Endothelial cell (in vitro differentiated cells): ENCODE data around the gene ZNF804A. TPM values are rescaled to one million over a fixed set of nuclear protein-coding genes. Genes with fewer than 3 reads are reported as not detected.

Experiments
- DNase-seq: peaks from one replicate; pipeline ENCODE4 v3.0.0; 2021; ENCODE audit warnings: low spot score
- H3K27ac Mint-ChIP-seq: one replicate; pipeline ENCODE4 v1.8.0; 2021; ENCODE audit warnings: mixed read lengths, inconsistent platforms; ENCODE audit not compliant: unreplicated experiment
- H3K27me3 Mint-ChIP-seq: one replicate; pipeline ENCODE4 v1.8.0; 2021; ENCODE audit warnings: mild to moderate bottlenecking, moderate library complexity, mixed read lengths, inconsistent platforms; ENCODE audit not compliant: unreplicated experiment
- H3K36me3 Mint-ChIP-seq: one replicate; pipeline ENCODE4 v1.8.0; 2021; ENCODE audit warnings: mild to moderate bottlenecking, low read depth, mixed read lengths, inconsistent platforms; ENCODE audit not compliant: unreplicated experiment
- H3K4me1 Mint-ChIP-seq: one replicate; pipeline ENCODE4 v1.8.0; 2021; ENCODE audit warnings: mild to moderate bottlenecking, mixed read lengths, inconsistent platforms; ENCODE audit not compliant: unreplicated experiment
- H3K4me3 Mint-ChIP-seq: one replicate; pipeline ENCODE4 v1.8.0; 2021; ENCODE audit warnings: mild to moderate bottlenecking, mixed read lengths, inconsistent platforms; ENCODE audit not compliant: unreplicated experiment
- H3K9me3 Mint-ChIP-seq: one replicate; pipeline ENCODE4 v1.8.0; 2021; ENCODE audit warnings: mixed read lengths, inconsistent platforms; ENCODE audit not compliant: unreplicated experiment
- total RNA-seq: library from RNA; stranded (reverse); fragmentation: NEBNext Ultra II Directional; extraction: Animal tissue kit (Norgen Biotek cat#: 25700); gene quantifications from one replicate; pipeline ENCODE4 v1.2.1, GENCODE V29; 2021; ENCODE audit not compliant: unreplicated experiment
- TF ChIP-seq, protein P1 (sequence below): fragments of 200-600 bp; sonication (generic); IDR thresholded peaks from one replicate; pipeline ENCODE4 v1.5.0; 2021; ENCODE audit warnings: antibody characterized with exemption; ENCODE audit not compliant: unreplicated experiment

ZNF804A gene
- total RNA-seq, 1 donor from 2014 or later = 2.2 TPM

DNA sequence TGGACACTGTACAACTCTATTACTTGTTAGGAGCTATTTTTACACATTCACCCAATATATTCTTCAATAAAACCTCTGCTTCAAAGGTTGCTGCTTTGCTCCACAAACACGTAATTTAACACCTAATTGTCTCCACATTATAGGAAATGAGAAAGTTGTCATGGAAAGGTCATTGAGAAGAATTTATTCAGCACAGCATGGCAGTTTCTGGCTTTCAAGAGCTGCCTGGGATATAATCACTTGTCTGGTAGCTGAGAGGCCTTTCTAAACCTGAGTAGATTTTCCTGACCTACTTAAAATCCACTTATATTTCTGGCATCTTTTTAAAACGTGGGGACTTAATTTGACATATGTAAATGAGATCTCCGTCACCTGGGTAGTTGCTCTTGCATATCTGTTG, 216.1 kb downstream of the ZNF804A start:
- TF ChIP-seq, protein P1, sequence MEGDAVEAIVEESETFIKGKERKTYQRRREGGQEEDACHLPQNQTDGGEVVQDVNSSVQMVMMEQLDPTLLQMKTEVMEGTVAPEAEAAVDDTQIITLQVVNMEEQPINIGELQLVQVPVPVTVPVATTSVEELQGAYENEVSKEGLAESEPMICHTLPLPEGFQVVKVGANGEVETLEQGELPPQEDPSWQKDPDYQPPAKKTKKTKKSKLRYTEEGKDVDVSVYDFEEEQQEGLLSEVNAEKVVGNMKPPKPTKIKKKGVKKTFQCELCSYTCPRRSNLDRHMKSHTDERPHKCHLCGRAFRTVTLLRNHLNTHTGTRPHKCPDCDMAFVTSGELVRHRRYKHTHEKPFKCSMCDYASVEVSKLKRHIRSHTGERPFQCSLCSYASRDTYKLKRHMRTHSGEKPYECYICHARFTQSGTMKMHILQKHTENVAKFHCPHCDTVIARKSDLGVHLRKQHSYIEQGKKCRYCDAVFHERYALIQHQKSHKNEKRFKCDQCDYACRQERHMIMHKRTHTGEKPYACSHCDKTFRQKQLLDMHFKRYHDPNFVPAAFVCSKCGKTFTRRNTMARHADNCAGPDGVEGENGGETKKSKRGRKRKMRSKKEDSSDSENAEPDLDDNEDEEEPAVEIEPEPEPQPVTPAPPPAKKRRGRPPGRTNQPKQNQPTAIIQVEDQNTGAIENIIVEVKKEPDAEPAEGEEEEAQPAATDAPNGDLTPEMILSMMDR = no peak

DNA sequence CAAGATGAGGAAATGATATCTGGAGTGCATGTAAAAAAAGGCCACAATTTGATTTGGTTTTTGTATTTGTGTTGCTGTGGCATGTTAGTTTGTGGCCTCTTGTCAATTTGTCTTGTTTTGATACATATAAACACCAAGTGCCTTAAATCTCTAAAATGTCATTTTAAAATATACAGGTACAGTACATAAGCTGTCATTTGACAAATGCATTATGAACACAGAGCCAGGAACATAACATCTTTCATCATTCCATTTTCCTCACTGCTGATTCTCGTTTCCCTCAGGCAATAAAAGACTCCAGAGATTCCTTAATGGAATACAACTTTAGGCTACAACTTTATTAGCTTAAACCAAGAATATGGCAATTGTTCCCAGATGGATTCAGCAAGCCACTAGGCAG, 217.5 kb downstream of the ZNF804A start:
- Mint-ChIP-seq H3K4me3 (no peak overlapping the region), H3K36me3 (no peaks in the 10 kb centered on the region), H3K27me3 (no peaks in the 10 kb centered on the region), H3K27ac (no peak overlapping the region), H3K4me1 (no peaks in the 10 kb centered on the region), H3K9me3 (no peaks in the 10 kb centered on the region)
- TF ChIP-seq, protein P1 = no peak
- DNase-seq = no peak

More for the DNA sequence above, 216.1 kb downstream of the ZNF804A start:
- H3K36me3 Mint-ChIP-seq = no peaks in the 10 kb centered on the region
- no peaks in the 10 kb centered on the region for H3K9me3 Mint-ChIP-seq
- H3K27me3 Mint-ChIP-seq = no peaks in the 10 kb centered on the region
- no peaks in the 10 kb centered on the region for H3K4me1 Mint-ChIP-seq
- no peak for DNase-seq
- no peak overlapping the region for H3K27ac Mint-ChIP-seq
- no peak overlapping the region for H3K4me3 Mint-ChIP-seq

DNA sequence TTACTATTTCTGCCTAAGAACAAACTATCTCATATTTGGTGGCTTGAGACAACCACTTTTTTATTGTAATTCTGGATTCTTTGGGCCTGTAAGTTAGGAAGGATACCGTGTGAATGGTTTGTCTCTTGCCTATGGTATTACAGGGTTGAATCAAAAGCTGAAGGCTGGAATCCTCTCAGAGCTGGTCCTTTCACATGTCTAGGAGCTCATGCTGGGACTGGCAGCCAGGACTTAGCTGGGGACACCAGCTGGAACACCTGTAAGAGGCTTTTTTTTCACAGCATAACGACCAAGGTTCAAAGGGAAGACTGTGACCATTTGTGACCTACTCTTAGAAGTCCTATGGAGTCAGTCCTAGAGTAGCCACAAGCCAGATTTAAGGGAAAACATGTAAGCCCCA, 226.3 kb downstream of the ZNF804A start:
- TF ChIP-seq, protein P1 = no peak
- Mint-ChIP-seq H3K36me3 (no peaks in the 10 kb centered on the region), H3K27ac (no peak overlapping the region), H3K4me1 (no peaks in the 10 kb centered on the region), H3K27me3 (no peaks in the 10 kb centered on the region), H3K9me3 (no peaks in the 10 kb centered on the region), H3K4me3 (no peak overlapping the region)
- DNase-seq = no peak

DNA sequence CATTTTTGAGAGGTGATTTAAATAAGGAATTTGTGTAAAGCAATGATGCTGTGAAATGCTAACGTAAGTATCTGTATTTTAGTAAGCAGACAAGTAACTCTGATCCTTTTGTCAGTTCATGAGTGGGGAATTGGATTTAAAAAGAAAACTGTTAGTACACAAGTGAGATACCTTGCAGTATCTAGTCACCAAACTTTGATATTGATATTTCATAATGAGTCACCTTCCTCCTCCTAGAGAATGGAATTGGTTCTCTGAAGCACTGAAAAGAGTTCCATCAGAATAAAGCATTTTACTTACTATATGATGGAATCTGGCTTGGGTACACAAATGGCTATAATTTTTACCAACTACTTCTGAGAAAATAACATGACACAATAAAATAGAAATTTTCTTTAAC, 232.2 kb downstream of the ZNF804A start:
- Mint-ChIP-seq H3K9me3 (no peaks in the 10 kb centered on the region), H3K27me3 (no peaks in the 10 kb centered on the region), H3K36me3 (no peaks in the 10 kb centered on the region), H3K27ac (no peak overlapping the region), H3K4me1 (no peaks in the 10 kb centered on the region), H3K4me3 (no peak overlapping the region)
- DNase-seq = no peak
- TF ChIP-seq, protein P1 = no peak

DNA sequence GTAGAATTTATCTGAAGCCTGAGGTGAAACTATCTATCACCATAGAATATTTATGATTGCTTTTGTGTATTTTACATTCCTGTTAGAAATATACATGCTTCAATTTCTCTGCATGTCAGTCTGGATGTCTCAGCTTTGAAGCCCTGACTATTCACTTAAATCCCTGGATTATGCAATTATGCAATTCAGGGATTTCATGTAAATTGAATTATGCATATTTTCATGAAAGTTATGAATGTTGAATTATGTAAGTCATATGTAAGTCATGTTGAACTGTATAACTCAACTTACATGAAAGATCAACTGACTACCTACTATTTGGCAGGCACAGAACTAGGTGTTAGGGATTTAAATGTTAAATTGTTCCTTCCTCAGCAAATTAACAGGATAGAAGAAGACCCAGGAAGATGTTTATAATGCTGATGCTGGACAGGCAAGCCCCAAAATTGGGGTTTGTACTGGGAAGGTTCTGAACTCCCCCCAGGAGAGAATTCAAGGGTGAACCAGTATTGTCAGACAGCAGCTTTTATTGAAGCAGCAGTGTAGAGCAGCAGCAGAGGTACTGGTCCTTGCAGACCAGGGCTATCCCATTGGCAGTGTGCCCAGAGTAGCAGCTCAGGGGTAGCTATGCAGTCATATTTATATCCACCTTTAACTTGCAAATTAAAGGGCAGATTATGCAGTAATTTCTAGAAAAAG, 236.5 kb downstream of the ZNF804A start:
- H3K36me3 Mint-ChIP-seq = no peaks in the 10 kb centered on the region
- H3K27me3 Mint-ChIP-seq = no peaks in the 10 kb centered on the region
- no peak overlapping the region for H3K4me3 Mint-ChIP-seq
- TF ChIP-seq, protein P1 = no peak
- H3K9me3 Mint-ChIP-seq = no peaks in the 10 kb centered on the region
- no peak overlapping the region for H3K27ac Mint-ChIP-seq
- no peak for DNase-seq
- no peaks in the 10 kb centered on the region for H3K4me1 Mint-ChIP-seq
